Activated CD4-positive, alpha-beta T cell treated with anti-CD3 and anti-CD28 coated beads, Interleukin-2, Interleukin-4, amounts not matched to agents 100 ng/mL and 50 ng/mL, durations not matched to agents 16 hours and 8 hours (primary cell): ENCODE measurements around the gene MDC1.
"Not testable (repeated sequence)": the region's sequence is repeated elsewhere in the genome, so short reads cannot be mapped to it uniquely, and the experiment has no call there.

Source experiments
- DNase-seq: peaks from one replicate; pipeline ENCODE4 v3.0.0-alpha.2; 2020; ENCODE audit warnings: low spot score

The MDC1 gene

GRCh38 chr6:30717129-30717844 is at the start of gene MDC1:
Gene MDC1, minus strand, starts transcription at chr6:30717281. Its CDS starts 2,106 bp downstream, at chr6:30715175.
- peak; percentile 100 for DNase-seq

- no peak for DNase-seq
These were observed 49.5 kb upstream of the MDC1 start for GRCh38 chr6:30766461-30767157.

- not testable (repeated sequence) for DNase-seq
These were observed 48.4 kb upstream of the MDC1 start for GRCh38 chr6:30765495-30765894.

DNA sequence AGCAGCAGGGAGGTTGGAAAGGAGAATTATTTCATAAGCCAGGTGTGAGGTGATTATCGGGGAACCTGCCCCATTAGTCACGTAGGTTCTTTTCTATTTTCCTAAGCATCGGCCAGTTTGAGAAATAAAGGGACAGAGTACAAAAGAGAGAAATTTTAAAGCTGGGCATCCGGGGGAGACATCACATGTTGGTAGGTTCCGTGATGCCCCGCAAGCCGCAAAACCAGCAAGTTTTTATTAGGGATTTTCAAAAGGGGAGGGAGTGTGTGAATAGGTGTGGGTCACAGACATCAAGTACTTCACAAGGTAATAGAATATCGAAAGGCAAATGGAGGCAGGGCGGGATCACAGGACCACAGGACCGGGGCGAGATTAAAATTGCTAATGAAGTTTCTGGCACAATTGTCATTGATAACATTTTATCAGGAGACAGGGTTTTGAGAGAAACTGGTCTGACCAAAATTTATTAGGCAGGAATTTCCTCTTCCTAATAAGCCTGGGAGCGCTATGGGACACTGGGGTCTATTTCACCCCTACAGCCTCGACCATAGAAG is 47.5 kb upstream of the MDC1 start:
- DNase-seq, result not testable (repeated sequence)

- DNase-seq, result no peak
These were observed 46.8 kb upstream of the MDC1 start for GRCh38 chr6:30763618-30764489.

GRCh38 chr6:30763155-30763617 is 46.1 kb upstream of the MDC1 start:
- no peak for DNase-seq

DNA sequence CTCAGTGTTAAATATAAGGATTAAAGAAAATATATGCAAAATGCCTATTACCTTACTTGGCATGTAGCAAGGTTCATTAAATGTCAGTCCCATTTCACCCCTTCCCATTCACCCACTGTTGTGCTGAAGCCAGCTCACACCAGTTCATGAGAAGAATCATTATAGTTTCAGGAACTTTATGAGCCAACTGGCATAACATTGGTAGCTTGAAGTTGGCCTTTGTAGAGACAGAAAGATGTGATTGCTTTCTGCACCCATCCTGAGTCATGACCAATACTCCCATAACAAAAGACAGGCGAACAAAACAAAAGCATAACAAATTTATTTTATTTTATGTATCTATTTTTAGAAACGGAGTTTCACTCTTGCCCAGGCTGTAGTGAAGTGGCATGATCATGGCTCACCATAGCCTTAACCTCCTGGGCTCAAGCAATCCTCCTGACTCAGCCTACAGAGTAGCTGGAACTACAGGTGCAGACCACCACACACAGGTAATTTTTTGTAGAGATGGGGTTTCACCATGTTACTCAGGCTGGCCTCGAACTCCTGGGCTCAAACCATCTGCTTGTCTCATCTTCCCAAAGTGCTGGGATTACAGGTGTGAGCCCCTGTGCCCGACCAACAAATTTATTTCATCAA is 44.8 kb upstream of the MDC1 start:
- DNase-seq, result no peak

DNA sequence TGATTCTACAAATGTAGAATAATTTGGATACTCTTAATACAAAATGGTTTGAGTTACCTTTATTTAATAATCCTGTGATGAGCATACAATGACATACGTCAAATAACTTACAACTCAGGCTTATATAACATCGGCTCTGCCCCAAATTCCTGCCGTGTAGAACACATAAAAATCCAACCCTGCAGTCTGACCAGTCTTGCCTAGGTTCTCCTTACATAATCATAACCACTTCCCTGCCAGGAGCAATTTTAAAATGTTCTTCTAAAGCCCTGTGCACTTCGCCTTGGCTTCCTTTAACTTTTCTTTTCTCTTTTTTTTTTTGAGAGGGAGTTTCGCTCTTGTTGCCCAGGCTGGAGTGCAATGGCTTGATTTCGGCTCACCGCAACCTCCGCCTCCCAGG is 43.5 kb upstream of the MDC1 start:
- DNase-seq, result no peak

DNA sequence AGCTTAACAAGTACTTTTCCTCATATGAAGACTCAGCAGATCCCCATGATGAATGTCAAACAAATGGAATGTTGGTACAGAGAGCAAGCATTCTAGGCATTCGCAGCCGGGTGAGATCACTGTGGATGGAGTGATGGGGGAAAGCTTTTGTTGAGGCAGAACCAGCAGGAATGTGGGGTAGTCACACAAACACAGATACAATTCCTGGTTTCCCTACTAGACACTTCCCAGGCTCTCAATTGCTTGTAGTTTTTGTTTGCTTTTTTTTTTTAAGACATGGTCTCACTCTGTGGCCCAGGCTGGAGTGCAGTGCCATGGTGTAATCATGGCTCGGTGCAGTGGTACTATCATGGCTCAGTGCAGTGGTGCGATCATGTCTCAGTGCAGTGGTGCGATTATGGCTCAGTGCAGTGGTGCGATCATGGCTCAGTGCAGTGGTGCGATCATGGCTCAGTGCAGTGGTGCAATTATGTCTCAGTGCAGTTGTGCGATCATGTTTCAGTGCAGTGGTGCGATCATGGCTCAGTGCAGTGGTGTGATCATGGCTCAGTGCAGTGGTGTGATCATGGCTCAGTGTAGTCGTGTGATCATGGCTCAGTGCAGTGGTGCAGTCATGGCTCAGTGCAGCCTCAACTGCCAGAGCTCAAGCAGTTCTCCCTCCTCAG is 42.6 kb upstream of the MDC1 start:
- no peak for DNase-seq

- DNase-seq, result no peak
These were observed 40.3 kb upstream of the MDC1 start for GRCh38 chr6:30757261-30757904.

- not testable (repeated sequence) for DNase-seq
These were observed 39.4 kb upstream of the MDC1 start for GRCh38 chr6:30756405-30757003.

- DNase-seq, result no peak
These were observed 37.5 kb upstream of the MDC1 start for GRCh38 chr6:30754631-30755030.

DNA sequence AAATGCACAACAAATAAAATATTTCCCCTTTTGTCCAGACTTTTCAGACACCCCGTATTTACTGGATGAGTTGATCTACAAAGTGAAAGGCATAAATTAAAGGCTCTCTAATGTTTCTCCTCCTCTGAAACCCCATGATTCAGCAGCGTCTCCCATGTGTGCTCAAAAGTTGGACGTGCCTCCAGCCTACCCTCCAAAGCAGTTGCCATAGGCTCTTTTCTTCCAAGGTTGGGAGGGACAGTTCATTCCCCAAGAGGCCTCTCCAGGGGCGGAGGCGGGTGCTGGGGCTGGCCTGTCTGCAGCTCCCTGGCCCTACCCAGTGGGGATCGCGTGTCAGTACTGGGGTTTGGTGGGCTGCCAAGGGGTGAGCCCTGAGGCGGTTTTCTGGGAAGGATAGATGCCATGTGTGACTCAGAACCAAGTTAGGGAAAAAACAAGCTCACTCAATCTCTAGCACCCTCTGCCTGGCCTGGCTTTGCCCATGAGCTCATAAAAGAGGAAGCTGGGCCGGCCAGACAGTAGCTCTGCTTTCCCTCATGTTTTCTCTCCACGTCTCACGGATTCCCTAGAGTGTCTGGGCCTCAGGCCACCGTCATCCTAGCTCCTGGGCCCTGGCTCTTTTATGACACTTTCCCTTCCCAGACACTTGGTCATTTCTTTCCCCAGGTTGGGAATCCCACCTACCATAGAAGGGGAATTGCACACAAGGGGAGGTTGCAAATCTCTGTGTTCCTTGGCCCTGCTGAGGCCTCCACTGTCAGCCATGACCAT is 35.3 kb upstream of the MDC1 start:
- DNase-seq, result no peak

DNA sequence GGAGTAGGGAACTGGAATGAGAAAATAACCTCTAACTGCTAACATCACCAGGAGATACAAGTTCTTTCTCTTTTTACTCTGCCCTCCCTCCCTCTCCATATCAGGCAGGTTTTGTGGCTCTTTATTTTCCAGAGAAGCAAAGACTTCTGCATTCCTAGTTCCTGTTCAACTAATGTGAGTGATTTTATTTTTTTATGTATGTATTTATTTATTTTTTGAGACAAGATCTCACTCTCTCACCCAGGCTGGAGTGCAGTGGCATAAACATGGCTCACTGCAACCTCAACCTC is 33.2 kb upstream of the MDC1 start:
- DNase-seq, result no peak

DNA sequence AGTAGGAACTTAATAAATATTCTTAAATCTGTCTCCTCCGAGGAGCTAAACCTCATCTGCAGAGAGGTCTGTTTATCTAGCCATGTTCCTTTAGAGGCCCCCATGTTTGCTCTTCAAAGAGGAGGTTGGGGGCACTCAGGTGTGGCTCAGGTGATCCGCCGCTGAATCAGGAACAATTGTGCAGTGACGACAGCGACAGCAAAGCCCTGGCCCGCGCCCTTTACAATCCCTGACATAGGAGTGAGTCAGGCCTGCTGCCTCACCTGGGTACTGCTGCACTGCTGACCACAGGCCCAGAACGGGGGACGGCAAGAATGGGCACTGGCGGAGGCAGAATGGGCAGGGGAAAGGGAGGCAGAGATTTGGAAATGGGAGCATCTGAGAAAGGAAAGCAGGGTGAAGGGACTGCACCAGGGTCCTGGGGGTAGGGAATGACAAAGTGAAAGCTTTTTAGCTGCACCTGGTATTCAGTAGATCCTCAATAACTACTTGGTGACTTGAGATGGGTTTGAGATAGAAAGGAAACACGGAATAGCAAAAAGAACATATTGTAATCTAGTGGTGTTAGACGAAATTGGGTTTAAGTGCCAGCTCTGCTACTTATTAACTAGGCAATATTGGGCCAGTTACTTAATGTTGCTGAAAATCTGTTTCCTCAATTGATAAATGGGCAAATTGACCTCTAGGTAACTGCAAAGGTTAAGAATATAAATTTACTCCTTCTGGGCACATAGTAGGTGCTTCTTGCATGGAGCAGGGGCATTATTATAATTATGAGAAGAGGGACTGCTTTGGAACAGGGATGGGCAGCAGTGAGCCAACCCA is 32.7 kb upstream of the MDC1 start:
- no peak for DNase-seq

DNA sequence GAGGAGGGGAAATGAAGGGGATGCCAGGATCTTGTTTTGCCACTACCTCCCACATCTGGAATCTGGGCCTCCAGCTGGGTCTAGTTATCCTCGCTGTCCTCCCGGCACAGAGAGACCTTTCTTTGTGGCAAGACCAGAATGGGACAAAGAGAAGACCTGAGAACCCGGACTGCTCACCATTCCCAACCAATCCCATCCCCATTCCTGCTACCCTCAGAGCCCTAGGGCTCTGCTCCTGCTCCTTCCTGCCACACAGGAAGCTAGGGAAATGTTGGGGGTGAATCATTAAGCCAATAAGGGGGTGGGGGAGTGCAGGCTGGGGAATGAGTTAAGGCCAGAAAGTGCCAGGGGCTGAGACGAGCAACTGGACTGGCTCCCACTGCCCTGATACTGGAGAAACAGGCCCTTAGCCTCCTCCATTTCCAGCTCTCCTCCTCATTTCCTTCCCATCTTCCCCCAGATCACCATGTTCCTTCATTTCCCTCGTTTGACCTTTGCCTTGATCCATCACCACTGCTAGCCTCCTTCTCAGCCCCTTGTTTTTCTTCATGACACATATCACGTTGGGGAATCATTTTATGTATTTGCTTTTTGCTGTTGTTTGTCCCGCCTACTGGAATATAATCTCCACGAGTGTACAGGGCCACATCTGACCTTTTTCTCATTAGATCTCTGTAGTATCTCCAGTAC is 31.9 kb upstream of the MDC1 start:
- DNase-seq, result no peak

GRCh38 chr6:30747902-30748769 is 31.1 kb upstream of the MDC1 start:
- no peak for DNase-seq
